Neural progenitor cell (in vitro differentiated cells): Measurements from ENCODE around the gene ARHGAP8.

Source experiments
- EZH2 ChIP-seq: fragments of 200-600 bp; sonication (generic); IDR thresholded peaks from 2 replicates; pipeline ENCODE4 v1.6.1; 2017; ENCODE audit warnings: antibody characterized with exemption, mild to moderate bottlenecking, moderate library complexity
- EZH2phosphoT487 ChIP-seq: fragments of 200-600 bp; sonication (generic); IDR thresholded peaks from 2 replicates; pipeline ENCODE4 v1.6.1; 2017; ENCODE audit warnings: antibody characterized with exemption
- TF ChIP-seq, protein P1 (sequence below): fragments of 200-600 bp; sonication (generic); IDR thresholded peaks from 2 replicates; pipeline ENCODE4 v1.5.1; 2017; ENCODE audit warnings: antibody characterized with exemption, mild to moderate bottlenecking

- TF ChIP-seq, protein P1, sequence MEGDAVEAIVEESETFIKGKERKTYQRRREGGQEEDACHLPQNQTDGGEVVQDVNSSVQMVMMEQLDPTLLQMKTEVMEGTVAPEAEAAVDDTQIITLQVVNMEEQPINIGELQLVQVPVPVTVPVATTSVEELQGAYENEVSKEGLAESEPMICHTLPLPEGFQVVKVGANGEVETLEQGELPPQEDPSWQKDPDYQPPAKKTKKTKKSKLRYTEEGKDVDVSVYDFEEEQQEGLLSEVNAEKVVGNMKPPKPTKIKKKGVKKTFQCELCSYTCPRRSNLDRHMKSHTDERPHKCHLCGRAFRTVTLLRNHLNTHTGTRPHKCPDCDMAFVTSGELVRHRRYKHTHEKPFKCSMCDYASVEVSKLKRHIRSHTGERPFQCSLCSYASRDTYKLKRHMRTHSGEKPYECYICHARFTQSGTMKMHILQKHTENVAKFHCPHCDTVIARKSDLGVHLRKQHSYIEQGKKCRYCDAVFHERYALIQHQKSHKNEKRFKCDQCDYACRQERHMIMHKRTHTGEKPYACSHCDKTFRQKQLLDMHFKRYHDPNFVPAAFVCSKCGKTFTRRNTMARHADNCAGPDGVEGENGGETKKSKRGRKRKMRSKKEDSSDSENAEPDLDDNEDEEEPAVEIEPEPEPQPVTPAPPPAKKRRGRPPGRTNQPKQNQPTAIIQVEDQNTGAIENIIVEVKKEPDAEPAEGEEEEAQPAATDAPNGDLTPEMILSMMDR, result no peak
- TF ChIP-seq EZH2, result no peak
- TF ChIP-seq EZH2phosphoT487, result no peak
Observed at GRCh38 chr22:44846726-44847275, 94.4 kb downstream of the ARHGAP8 start.
